GM19240 (cell line): Measurements from ENCODE around the gene MTERF1.
"Not testable (repeated sequence)": the region's sequence is repeated elsewhere in the genome, so short reads cannot be mapped to it uniquely, and the experiment has no call there.

Source experiments
- DNase-seq: peaks from one replicate; pipeline ENCODE4 v3.0.0; 2011; ENCODE audit warnings: low spot score; ENCODE audit not compliant: insufficient read length

Gene MTERF1

DNA sequence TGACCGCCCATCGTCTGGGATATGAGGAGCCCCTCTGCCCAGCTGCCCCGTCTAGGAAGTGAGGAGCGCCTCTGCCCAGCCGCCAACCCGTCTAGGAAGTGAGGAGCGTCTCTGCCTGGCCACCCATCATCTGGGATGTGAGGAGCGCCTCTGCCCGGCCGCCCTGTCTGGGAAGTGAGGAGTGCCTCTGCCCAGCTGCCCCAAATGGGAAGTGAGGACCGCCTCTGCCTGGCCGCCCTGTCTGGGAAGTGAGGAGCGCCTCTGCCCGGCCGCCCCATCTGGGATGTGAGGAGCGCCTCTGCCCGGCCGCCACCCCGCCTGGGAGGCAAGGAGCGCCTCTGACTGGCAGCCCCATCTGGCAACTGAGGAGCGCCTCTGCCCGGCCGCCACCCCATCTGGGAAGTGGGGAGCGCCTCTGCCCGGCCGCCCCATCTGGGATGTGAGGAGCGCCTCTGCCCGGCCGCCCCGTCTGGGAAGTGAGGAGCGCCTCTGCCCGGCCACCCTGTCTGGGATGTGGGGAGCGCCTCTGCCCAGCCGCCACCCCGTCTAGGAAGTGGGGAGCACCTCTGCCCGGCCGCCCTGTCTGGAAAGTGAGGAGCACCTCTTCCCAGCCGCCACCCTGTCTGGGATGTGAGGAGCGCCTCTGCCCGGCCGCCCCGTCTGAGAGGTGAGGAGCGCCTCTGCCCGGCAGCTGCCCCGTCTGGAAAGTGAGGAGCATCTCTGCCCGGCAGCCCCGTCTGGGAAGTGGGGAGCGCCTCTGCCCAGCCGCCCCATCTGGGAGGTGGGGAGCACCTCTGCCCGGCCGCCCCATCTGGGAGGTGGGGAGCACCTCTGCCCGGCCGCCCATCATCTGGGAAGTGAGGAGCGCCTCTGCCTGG is 7.1 kb upstream of the MTERF1 start:
- not testable (repeated sequence) for DNase-seq

- DNase-seq = no peak
Observed at GRCh38 chr7:91883676-91884362, 3.3 kb upstream of the MTERF1 start.

DNA sequence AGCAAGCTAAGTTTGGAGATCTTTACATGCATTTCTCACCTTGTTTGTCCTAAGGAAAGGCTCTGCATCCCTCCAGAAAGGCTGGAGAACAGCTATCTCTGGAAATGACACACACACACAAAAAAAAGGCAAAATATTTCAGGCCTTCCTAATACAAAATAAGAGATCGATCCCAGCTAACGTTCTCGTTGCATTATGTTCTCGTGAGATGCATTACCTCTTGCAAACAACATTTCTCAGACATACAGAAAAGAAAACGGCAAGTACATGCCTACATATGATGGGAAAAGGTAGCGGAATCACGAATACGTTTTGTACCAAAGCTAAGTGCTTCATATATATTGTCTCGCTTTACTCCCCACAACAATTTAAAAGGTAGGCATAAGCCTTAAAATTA is 488 bp downstream of the MTERF1 start:
- no peak for DNase-seq

DNA sequence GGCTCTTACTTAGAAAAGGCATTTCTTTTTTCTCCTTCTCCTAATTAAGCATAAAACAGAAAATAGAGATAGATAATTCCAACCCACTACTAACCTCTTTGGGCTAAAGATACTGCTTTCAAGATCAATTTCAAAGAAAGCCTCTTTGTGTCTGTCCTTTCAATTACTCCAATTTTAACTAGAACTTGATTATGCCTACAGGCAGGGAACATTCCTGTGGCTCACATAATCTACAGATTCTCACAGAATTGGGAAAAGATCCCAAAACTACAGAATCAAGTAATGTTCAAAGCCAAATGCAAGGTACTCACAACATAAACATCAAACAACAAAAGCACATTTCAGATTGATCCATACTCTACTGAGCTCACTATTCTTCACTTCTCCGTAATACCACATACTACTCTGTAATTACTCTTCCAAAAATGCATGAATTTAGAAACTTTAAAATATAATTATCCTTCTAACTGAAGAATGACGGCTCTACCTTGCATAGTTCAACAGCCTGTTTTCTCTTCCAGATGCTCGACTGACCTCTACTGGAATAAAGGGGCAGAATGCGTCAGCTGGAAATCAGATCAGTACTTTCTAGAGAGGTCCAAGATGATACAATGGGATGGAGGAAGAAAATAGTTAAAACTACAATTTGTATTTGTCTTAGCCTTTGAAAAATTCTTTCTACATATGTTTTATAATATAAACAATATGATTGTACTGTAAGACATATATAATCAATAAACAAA is 3.9 kb downstream of the MTERF1 start:
- no peak for DNase-seq

DNA sequence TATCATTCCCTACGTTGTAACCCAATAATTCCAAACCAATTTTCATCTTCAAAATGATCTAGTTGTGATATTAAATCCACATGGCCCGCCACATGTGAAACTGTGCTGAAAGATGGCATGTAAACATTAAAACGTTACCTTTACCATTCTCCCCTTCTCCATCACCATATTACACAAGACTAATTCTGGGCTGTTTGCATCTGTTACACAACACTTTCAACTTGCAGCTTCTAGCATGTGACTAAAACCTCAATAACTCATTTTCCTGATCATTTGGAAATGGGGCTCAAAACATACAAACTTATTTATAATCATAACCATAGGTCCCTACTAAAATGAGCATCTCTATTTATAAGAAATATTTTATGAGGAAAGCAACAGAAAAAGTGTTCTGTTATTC is 4.7 kb downstream of the MTERF1 start:
- no peak for DNase-seq

GRCh38 chr7:91872928-91873327 is 7.6 kb downstream of the MTERF1 start:
- no peak for DNase-seq

- DNase-seq = no peak
Observed at GRCh38 chr7:91872069-91872468, 8.4 kb downstream of the MTERF1 start.

- DNase-seq = no peak
Observed at GRCh38 chr7:91869661-91870060, 10.8 kb downstream of the MTERF1 start.

- no peak for DNase-seq
Observed at GRCh38 chr7:91866599-91867148, 13.8 kb downstream of the MTERF1 start.

DNA sequence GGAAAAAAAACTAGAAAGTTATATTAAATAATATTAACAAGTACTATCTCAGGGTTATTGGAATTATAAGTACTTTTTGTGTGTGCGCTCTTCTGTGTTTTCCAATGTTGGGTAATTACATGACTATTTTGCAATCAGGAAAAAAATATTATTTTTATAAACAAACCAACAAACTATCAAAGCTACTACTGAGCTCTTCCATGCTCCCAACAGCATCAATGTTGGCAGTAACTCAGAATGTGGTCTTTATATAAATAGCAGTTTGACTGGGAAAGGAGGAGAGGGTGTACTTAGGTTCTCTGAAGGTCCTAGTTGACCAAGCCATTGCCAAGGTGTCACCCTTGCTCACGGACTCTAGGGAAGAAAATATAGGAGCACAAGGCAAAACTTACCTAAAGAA is 15.0 kb downstream of the MTERF1 start:
- DNase-seq = no peak

GRCh38 chr7:91864604-91865003 is 15.9 kb downstream of the MTERF1 start:
- DNase-seq = not testable (repeated sequence)

DNA sequence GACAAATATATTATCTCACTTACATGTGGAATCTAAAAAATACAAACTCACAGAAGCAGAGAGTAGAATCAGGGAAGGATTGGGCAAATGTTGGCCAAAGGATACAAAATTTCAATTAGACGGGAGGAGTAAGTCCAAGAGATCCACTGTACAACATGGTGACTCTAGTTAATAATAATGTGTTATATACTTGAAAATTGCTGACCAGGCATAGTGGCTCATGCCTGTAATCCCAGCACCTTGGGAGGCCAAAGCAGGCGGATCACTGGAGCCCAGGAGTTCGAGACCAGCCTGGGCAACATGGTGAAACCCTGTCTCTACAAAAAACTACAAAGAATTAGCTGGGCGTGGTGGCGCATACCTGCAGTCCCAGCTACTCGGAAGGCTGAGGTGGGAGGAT is 16.4 kb downstream of the MTERF1 start:
- DNase-seq = no peak

DNA sequence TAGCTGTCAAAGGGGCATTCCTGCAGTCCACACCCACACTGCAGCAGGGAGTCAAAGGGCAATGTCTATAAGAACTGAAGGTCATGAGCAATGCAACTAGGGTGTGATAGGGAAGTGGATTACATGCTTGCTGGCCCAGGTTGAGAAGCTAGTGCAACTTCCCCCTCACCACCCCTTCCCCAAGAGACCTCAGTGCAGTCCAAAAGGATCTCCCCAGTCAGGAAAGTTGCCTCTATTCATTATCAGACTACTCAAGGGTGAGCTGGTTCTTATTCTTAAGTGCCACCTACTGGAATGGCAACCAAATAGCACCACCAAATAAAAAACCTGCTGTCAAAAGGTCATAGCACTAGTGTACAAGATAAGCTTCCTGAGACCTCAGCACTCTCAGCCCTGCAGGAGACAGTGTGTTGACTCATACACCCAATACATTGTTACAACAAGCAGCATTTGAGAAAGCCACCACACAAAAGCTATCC is 28.2 kb downstream of the MTERF1 start:
- DNase-seq = no peak

DNA sequence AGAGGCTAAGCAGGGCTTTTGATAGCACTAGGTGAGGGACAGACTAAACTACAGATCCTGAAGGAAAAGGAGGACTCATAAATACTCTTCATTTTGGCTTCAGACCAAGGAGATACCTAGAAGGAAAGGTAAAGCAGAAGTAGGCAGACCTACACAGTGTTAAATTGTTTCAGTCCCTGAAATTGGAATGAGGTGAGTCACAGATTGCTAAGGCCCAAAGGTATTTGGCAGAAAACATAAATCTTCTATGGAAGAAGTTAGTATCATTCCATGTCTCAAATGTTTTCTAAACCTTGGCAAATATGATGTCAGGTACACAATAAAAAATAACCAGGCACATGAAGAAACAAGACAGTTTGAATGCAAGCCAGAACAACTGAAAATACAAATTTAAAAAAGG is 30.0 kb downstream of the MTERF1 start:
- no peak for DNase-seq

GRCh38 chr7:91847876-91848588 is 32.5 kb downstream of the MTERF1 start:
- DNase-seq = no peak

DNA sequence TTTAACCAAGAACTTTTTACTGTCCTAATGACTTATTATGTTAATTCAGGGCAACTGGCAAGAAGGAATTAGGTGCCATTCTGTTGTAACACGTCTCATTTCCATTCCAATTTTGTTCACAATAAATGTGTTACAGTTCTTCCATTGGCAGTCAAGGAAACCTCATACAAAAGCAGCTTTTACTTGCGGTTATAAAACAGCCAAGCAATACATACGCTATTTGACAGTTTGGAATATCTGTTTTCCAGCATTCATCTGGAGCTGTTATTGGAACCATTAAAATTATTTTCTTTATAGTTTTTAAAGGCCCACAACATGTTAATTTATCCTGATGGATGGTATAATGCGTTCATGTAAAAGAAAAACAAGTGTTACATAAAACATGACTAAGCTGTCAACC is 33.3 kb downstream of the MTERF1 start:
- no peak for DNase-seq

- DNase-seq = no peak
Observed at GRCh38 chr7:91846436-91846835, 34.1 kb downstream of the MTERF1 start.

DNA sequence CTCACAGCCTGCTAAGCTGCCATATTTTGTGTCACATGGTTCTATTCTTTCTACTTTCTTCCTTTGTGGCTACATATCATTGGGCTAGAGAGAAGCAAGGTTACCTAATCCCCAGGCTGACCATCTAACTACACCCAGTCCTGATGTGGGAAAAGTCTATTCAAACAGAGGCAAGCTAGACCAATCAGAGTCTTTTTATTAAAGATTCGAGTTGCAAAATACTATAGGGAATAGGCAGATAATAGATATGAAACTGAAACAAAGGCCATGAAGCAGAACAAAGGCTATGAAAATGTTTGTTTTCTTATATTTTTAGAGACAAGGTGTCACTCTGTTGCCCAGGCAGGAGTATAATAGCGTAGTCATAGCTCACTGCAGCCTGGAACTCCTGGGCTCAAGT is 36.7 kb downstream of the MTERF1 start:
- no peak for DNase-seq

DNA sequence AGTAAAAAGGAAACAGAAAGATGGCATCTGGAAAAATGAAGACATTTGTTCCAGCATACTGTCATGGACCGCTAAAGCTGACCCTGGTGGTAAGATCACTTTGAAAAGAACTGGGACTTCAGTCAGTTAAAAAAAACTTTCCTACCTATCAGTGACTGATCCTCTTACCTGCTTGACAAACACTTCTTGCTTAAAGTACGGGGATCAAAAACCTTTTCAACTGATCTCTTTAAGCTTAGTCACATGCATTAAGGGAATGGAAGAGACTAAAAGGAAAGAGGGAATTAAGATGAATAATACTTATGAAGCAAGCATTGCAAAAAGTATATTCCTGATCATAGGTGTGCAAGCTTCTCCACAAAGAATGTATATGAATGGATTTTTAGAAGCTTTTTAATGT is 42.1 kb downstream of the MTERF1 start:
- DNase-seq = no peak

- no peak for DNase-seq
Observed at GRCh38 chr7:91837397-91838070, 43.0 kb downstream of the MTERF1 start.
